Hypothalamus (tissue), 51 donors: ENCODE measurements around the gene TIMP2.
"Not testable (repeated sequence)": the region's sequence is repeated elsewhere in the genome, so short reads cannot be mapped to it uniquely, and the experiment has no call there.

Experiments
- DNase-seq, 51 donors: peaks; one replicate each; lab custom pipeline; 2025; lab: John Stamatoyannopoulos, UW

Gene TIMP2

DNA sequence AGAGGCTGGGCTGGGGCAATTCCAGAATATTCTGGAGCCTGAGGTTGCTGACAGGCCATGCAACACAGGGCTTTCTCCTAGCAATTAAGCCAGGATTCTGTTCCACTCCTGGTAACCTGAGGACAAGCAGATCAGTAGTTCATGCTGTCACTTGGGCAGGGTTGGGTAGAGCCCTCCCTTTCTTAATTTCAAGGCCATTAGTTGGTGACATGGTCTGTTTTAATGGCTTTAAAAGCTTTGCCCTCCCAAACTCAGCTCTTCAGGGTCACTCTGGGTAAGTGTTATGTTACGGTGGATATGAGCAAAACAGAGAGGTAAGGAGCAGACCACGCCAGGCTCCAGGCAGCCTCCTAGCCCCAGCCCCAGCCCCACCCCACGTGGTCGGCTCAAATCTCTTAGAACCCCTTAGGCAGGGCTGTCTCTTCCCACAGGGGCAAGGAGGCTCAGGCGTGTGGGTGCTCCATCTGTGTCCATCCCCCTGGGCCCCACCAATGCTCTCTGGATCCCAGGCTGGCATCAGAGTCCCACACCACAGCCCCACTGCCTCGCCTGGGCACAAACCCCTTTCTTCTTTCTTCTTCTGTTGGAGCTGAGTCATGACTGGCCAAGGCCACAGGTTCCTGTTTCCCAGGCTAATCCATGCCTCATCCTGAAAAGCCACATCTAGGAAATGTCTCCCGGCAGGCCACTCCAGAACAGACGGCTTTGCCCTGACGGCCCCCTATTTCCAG lies 49.7 kb downstream of the TIMP2 start:
- peak in 8 of 51 donors; percentile 17 to 55 (median 34) for DNase-seq

- DNase-seq, result peak in 29 of 51 donors; percentile 27 to 76 (median 58)
These were observed 51.5 kb downstream of the TIMP2 start for GRCh38 chr17:78873519-78874340.

- no peak for DNase-seq
These were observed 52.7 kb downstream of the TIMP2 start for GRCh38 chr17:78872486-78872885.

GRCh38 chr17:78870621-78871020 lies 54.6 kb downstream of the TIMP2 start:
- DNase-seq, result peak in 2 of 51 donors; percentile 34 to 35

DNA sequence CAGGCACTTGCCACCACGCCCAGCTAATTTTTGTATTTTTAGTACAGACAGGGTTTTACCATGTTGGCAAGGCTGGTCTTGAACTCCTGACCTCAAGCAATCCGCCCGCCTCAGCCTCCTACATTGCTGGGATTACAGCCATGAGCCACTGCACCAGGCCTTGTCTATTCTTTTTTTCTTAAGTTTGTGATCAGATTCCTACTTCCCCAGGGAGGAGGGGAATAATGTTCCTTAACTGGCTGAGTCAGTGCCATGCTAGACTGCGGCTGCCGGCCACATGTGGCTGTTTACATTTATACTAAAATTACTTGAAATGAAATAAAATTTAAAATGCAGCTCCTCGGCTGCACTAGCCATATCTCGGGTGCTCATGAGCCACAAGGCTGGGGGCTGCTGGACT lies 56.8 kb downstream of the TIMP2 start:
- no peak for DNase-seq

- not testable (repeated sequence) for DNase-seq
These were observed 58.1 kb downstream of the TIMP2 start for GRCh38 chr17:78867046-78867445.

- DNase-seq, result peak in 48 of 51 donors; percentile 26 to 89 (median 69)
These were observed 59.4 kb downstream of the TIMP2 start for GRCh38 chr17:78865682-78866390.

DNA sequence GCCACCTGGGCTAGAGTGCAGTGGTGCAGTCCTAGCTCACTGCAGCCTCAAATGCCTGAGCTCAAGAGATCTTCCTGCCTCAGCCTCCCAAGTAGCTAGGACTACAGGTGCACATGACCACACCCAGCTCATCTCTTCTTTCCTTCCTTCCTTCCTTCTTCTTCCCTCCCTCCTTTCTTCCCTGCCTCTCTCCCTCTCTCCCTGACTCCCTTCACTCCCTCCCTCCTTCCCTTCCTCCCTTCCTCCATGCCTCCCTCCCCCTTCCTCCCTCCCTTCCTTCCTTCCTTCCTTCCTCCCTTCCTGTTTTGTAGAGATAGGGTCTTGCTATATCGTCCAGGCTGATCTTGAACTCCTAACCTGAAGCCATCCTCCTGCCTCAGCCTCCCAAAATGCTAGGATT lies 61.1 kb downstream of the TIMP2 start:
- DNase-seq, result no peak

- peak in 15 of 51 donors; percentile 20 to 86 (median 42) for DNase-seq
These were observed 62.8 kb downstream of the TIMP2 start for GRCh38 chr17:78862073-78863023.

GRCh38 chr17:78861229-78861628 lies 64.0 kb downstream of the TIMP2 start:
- DNase-seq, result no peak

GRCh38 chr17:78859051-78859450 lies 66.1 kb downstream of the TIMP2 start:
- DNase-seq, result no peak

DNA sequence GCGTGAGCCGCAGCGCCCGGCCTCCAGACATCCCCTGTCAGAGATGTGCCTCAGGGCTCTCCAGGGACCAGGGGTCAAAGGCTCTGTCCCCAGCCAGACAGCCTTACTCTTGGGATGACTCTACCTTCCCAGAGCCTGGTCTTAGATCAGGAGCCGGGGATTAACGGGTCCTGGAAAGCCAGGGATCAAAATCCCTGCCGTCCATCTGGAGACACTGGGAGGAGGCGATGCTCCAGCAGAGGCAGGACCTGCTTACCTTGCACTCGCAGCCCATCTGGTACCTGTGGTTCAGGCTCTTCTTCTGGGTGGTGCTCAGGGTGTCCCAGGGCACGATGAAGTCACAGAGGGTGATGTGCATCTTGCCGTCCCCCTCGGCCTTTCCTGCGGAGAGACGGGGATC lies 67.9 kb downstream of the TIMP2 start:
- DNase-seq, result no peak

GRCh38 chr17:78855561-78856165 lies 69.5 kb downstream of the TIMP2 start:
- DNase-seq, result no peak

DNA sequence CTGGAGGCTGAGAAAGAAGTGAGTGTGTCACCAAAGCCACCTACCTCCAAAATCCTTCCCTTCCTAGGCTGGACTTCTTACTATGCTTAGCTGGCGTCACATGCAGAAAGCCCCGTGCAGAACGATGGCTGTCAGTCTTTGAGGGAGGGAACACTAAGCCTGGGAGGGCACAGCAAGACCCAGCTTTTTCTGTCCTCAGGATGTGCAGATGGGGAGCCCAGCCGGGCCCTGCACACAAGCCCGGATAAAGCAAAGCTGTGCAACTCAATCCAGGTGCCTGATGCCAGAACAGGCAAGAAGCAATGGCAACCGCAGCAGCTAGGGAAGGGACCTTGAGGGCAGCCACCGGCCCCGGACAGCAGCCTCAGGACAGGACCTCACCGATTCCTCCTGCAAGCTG lies 70.7 kb downstream of the TIMP2 start:
- no peak for DNase-seq

DNA sequence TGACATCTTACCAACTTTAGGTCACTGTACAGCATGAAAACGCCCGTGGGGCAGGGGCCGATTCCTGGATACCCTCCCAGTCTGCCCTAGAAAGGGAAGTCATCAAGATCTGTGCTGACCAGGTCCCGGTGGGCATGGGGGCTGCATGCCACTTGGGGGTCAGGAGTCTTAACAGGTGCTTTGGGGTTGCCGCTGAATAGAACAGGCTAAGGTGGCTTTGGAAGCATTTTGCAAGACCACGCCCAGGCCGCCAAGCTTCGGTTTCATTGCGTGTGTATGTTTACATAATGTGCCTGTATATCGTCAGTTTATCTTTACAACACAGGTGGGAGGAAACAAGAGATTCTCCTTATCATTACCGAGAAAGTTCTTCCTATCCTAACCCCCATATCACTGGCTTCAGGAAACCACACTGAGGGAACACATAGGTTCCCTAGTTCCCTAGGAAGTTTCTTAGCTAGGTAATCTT lies 71.2 kb downstream of the TIMP2 start:
- no peak for DNase-seq

- DNase-seq, result no peak
These were observed 72.5 kb downstream of the TIMP2 start for GRCh38 chr17:78852709-78853121.

DNA sequence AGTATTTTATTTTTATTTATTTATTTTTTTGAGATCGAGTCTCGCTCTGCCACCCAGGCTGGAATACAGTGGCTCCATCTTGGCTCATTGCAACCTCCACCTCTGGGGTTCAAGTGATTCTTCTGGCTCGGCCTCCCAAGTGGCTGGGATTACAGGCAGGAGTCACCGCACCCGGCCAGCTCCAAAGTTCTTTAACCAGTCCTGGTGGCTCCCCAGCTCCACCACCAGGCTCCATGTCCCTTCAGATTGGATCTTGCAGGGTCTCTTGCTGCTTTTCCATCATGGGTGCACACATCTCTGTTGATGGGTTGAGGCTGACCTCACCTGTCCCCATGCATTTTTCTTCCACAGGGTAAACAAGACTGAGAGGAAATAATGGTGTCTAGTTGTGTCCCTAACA lies 76.2 kb downstream of the TIMP2 start:
- no peak for DNase-seq

DNA sequence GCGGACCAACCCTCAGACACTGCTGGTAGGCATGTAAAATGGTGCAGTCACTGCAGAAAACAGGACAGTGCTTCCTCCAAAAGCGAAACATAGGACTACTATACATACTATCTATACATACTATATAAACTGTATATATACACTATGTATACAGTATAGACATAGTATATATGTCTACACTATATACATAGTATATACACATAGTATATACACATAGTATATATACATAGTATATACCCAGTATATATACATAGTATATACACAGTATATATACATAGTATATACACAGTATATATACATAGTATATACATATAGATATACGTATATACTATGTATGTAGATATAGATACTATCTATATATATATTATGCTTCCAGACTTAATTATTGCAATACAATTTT lies 78.1 kb downstream of the TIMP2 start:
- no peak for DNase-seq

DNA sequence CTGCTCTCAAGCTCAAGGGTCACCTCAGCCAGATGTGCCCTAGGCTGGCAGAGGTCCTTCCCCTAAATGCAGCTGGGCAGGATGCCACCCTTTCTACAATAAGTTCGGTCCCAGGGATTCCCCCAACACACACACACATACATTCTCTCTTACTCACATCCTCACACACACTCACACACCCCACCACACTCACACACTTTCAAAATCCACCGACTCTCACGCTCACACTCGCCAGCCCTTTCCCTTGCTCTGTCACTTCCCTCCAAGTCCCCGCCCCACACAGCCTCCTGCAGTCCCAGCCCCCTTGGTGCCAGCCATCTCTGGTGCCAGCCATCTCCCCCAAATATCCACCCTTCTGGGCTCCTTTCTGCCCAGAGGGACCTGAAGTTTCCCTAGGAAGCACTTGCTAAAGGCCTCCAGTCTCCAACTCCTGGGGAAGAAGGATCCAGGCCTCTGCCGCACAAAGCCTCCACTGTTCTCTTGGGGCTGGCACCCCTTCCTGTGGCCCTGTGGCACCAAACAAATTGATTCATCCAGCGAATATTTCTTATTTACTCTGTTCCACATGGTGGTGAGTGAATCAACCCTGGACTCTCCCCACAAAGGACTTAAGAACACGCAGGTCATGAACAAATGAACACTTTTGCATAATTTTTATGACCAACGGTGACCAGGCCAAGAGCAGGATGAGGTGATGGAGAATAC lies 80.7 kb downstream of the TIMP2 start:
- peak in 18 of 51 donors; percentile 10 to 51 (median 28) for DNase-seq
